ENCODE results near the gene LCOR. TPM values are rescaled to one million over a fixed set of nuclear protein-coding genes. Genes with fewer than 3 reads are reported as not detected.

LCOR gene
- total and polyA plus RNA-seq, 2 donors = 3.2 to 91.7 TPM

GRCh38 chr10:97000487-97001182 is 168.5 kb downstream of the LCOR start:
- no peaks in the 10 kb centered on the region for H3K36me3 ChIP-seq (ENCODE audit: insufficient read depth)
- no peaks in the 10 kb centered on the region for H3K4me1 ChIP-seq (ENCODE audit: insufficient read depth)
- 87% methylated on average over 25 of the region's 25 CpGs for WGBS
- no peak overlapping the region for H3K27ac ChIP-seq (ENCODE audit: low read depth)
- DNase-seq (ENCODE audit: extremely low spot score) = no peak
- H3K4me3 ChIP-seq (ENCODE audit: low read depth, low read length) = no peak overlapping the region

- Histone ChIP-seq H3K36me3 (ENCODE audit: insufficient read depth) (no peaks in the 10 kb centered on the region), H3K27ac (ENCODE audit: low read depth) (no peak overlapping the region), H3K4me3 (ENCODE audit: low read depth, low read length) (no peak overlapping the region), H3K4me1 (ENCODE audit: insufficient read depth) (no peaks in the 10 kb centered on the region)
- 94% methylated on average over 17 of the region's 17 CpGs for WGBS
- no peak for DNase-seq (ENCODE audit: extremely low spot score)
These were observed 169.3 kb downstream of the LCOR start for GRCh38 chr10:97001183-97001991.

GRCh38 chr10:97002670-97003069 is 170.6 kb downstream of the LCOR start:
- H3K4me3 ChIP-seq (ENCODE audit: low read depth, low read length) = no peak overlapping the region
- no peak overlapping the region for H3K27ac ChIP-seq (ENCODE audit: low read depth)
- 97% methylated on average over 16 of the region's 16 CpGs for WGBS
- DNase-seq (ENCODE audit: extremely low spot score) = no peak
- no peaks in the 10 kb centered on the region for H3K36me3 ChIP-seq (ENCODE audit: insufficient read depth)
- no peaks in the 10 kb centered on the region for H3K4me1 ChIP-seq (ENCODE audit: insufficient read depth)

GRCh38 chr10:97003151-97003803 is 171.2 kb downstream of the LCOR start:
- WGBS = 95% methylated on average over 13 of the region's 13 CpGs
- Histone ChIP-seq H3K36me3 (ENCODE audit: insufficient read depth) (no peaks in the 10 kb centered on the region), H3K4me3 (ENCODE audit: low read depth, low read length) (no peak overlapping the region), H3K27ac (ENCODE audit: low read depth) (no peak overlapping the region), H3K4me1 (ENCODE audit: insufficient read depth) (no peaks in the 10 kb centered on the region)
- no peak for DNase-seq (ENCODE audit: extremely low spot score)

- WGBS = 96% methylated on average over 8 of the region's 8 CpGs
- no peaks in the 10 kb centered on the region for H3K36me3 ChIP-seq (ENCODE audit: insufficient read depth)
- H3K4me3 ChIP-seq (ENCODE audit: low read depth, low read length) = no peak overlapping the region
- no peak for DNase-seq (ENCODE audit: extremely low spot score)
- H3K4me1 ChIP-seq (ENCODE audit: insufficient read depth) = no peaks in the 10 kb centered on the region
- H3K27ac ChIP-seq (ENCODE audit: low read depth) = no peak overlapping the region
These were observed 171.7 kb downstream of the LCOR start for GRCh38 chr10:97003804-97004201.

- 94% methylated on average over 10 of the region's 10 CpGs for WGBS
- Histone ChIP-seq H3K4me3 (ENCODE audit: low read depth, low read length) (no peak overlapping the region), H3K27ac (ENCODE audit: low read depth) (no peak overlapping the region), H3K4me1 (ENCODE audit: insufficient read depth) (no peaks in the 10 kb centered on the region), H3K36me3 (ENCODE audit: insufficient read depth) (no peaks in the 10 kb centered on the region)
- no peak for DNase-seq (ENCODE audit: extremely low spot score)
These were observed 172.5 kb downstream of the LCOR start for GRCh38 chr10:97004591-97004990.

GRCh38 chr10:97005349-97005748 is 173.3 kb downstream of the LCOR start:
- DNase-seq (ENCODE audit: extremely low spot score) = no peak
- Histone ChIP-seq H3K4me1 (ENCODE audit: insufficient read depth) (no peaks in the 10 kb centered on the region), H3K4me3 (ENCODE audit: low read depth, low read length) (no peak overlapping the region), H3K27ac (ENCODE audit: low read depth) (no peak overlapping the region), H3K36me3 (ENCODE audit: insufficient read depth) (no peaks in the 10 kb centered on the region)
- 88% methylated on average over 5 of the region's 5 CpGs for WGBS

- H3K4me1 ChIP-seq (ENCODE audit: insufficient read depth) = no peaks in the 10 kb centered on the region
- WGBS = 84% methylated on average over 6 of the region's 6 CpGs
These were observed 174.3 kb downstream of the LCOR start for GRCh38 chr10:97006364-97006763.

GRCh38 chr10:97007417-97007816 is 175.3 kb downstream of the LCOR start:
- Histone ChIP-seq H3K36me3 (ENCODE audit: insufficient read depth) (no peaks in the 10 kb centered on the region), H3K27ac (ENCODE audit: low read depth) (no peak overlapping the region), H3K4me3 (ENCODE audit: low read depth, low read length) (no peak overlapping the region), H3K4me1 (ENCODE audit: insufficient read depth) (no peaks in the 10 kb centered on the region)
- no peak for DNase-seq (ENCODE audit: extremely low spot score)
- WGBS = 48% methylated on average over 1 of the region's 1 CpG

More at GRCh38 chr10:97006364-97006763, 174.3 kb downstream of the LCOR start:
- DNase-seq (ENCODE audit: extremely low spot score) = no peak
- H3K27ac ChIP-seq (ENCODE audit: low read depth) = no peak overlapping the region
- H3K4me3 ChIP-seq (ENCODE audit: low read depth, low read length) = no peak overlapping the region
- no peaks in the 10 kb centered on the region for H3K36me3 ChIP-seq (ENCODE audit: insufficient read depth)

- Histone ChIP-seq H3K4me3 (ENCODE audit: low read depth, low read length) (no peak overlapping the region), H3K27ac (ENCODE audit: low read depth) (no peak overlapping the region), H3K36me3 (ENCODE audit: insufficient read depth) (no peaks in the 10 kb centered on the region), H3K4me1 (ENCODE audit: insufficient read depth) (no peaks in the 10 kb centered on the region)
- 94% methylated on average over 4 of the region's 4 CpGs for WGBS
- DNase-seq (ENCODE audit: extremely low spot score) = no peak
These were observed 178.7 kb downstream of the LCOR start for GRCh38 chr10:97010695-97011206.

- no peak overlapping the region for H3K27ac ChIP-seq (ENCODE audit: low read depth)
- no peak for DNase-seq (ENCODE audit: extremely low spot score)
These were observed 179.3 kb downstream of the LCOR start for GRCh38 chr10:97011397-97011796.

GRCh38 chr10:97012470-97012869 is 180.4 kb downstream of the LCOR start:
- WGBS = 87% methylated on average over 8 of the region's 8 CpGs
- Histone ChIP-seq H3K36me3 (ENCODE audit: insufficient read depth) (no peaks in the 10 kb centered on the region), H3K4me1 (ENCODE audit: insufficient read depth) (no peaks in the 10 kb centered on the region), H3K4me3 (ENCODE audit: low read depth, low read length) (no peak overlapping the region), H3K27ac (ENCODE audit: low read depth) (no peak overlapping the region)
- no peak for DNase-seq (ENCODE audit: extremely low spot score)

More at GRCh38 chr10:97011397-97011796, 179.3 kb downstream of the LCOR start:
- Histone ChIP-seq H3K4me3 (ENCODE audit: low read depth, low read length) (no peak overlapping the region), H3K36me3 (ENCODE audit: insufficient read depth) (no peaks in the 10 kb centered on the region), H3K4me1 (ENCODE audit: insufficient read depth) (no peaks in the 10 kb centered on the region)

GRCh38 chr10:97013568-97013967 is 181.5 kb downstream of the LCOR start:
- Histone ChIP-seq H3K4me1 (ENCODE audit: insufficient read depth) (no peaks in the 10 kb centered on the region), H3K4me3 (ENCODE audit: low read depth, low read length) (no peak overlapping the region), H3K36me3 (ENCODE audit: insufficient read depth) (no peaks in the 10 kb centered on the region), H3K27ac (ENCODE audit: low read depth) (no peak overlapping the region)
- DNase-seq (ENCODE audit: extremely low spot score) = no peak
- 93% methylated on average over 8 of the region's 8 CpGs for WGBS
